PC-9 (cell line): ENCODE results near the gene PRR5L. TPM values are rescaled to one million over a fixed set of nuclear protein-coding genes. Genes with fewer than 3 reads are reported as not detected.

ENCODE experiments used
- BruUV-seq: library from RNA; stranded (reverse); fragments of 400-500 nt; replicated peaks from 2 replicates; lab custom pipeline; 2021; lab: Mats Ljungman, UMichigan
- CTCF ChIA-PET: fragments of 300-600 bp; sonication (Branson Sonifier 250); formaldehyde crosslinking; loops from one replicate; lab custom pipeline; 2022; ENCODE audit warnings: antibody characterized with exemption; lab: Charles Lee
- POLR2A ChIA-PET: fragments of 300-600 bp; sonication (Branson Sonifier 250); formaldehyde crosslinking; loops from one replicate; lab custom pipeline; 2022; ENCODE audit warnings: antibody characterized with exemption; ENCODE audit not compliant: unreplicated experiment; lab: Charles Lee
- DNase-seq, 2 experiments: peaks; one replicate each; pipeline versions ENCODE4 v3.0.0 to v3.0.0-alpha.2; 2015 to 2022; ENCODE audit warnings: mixed read lengths in 1 of 2
- H2AFZ ChIP-seq: fragments of 200-600 bp; sonication (generic); 2 replicates; pipeline ENCODE4 v1.8.1; 2017; ENCODE audit warnings: antibody characterized with exemption
- H3F3A ChIP-seq: fragments of 200-600 bp; sonication (generic); 2 replicates; pipeline ENCODE4 v1.8.1; 2017; ENCODE audit warnings: antibody characterized with exemption, mild to moderate bottlenecking, low read depth; ENCODE audit not compliant: insufficient read depth
- H3K27ac ChIP-seq: fragments of 200-600 bp; sonication (generic); 2 replicates; pipeline ENCODE4 v1.6.1; 2016; ENCODE audit warnings: mixed run types
- H3K27me3 ChIP-seq: fragments of 200-600 bp; sonication (generic); 2 replicates; pipeline ENCODE4 v1.6.1; 2016; ENCODE audit warnings: low read depth, mixed run types; ENCODE audit not compliant: insufficient read depth
- H3K36me3 ChIP-seq: fragments of 200-600 bp; sonication (generic); 2 replicates; pipeline ENCODE4 v1.6.1; 2016; ENCODE audit warnings: low read depth, mixed run types
- H3K4me1 ChIP-seq: fragments of 200-600 bp; sonication (generic); replicated peaks from 2 replicates; pipeline ENCODE4 v1.6.1; 2016; ENCODE audit warnings: mixed run types; ENCODE audit not compliant: insufficient read depth
- H3K4me2 ChIP-seq: fragments of 200-600 bp; sonication (generic); 2 replicates; pipeline ENCODE4 v1.6.1; 2017; ENCODE audit warnings: mixed run types
- H3K4me3 ChIP-seq: fragments of 200-600 bp; sonication (generic); 2 replicates; pipeline ENCODE4 v1.6.1; 2016; ENCODE audit warnings: mixed run types
- H3K79me2 ChIP-seq: fragments of 200-600 bp; sonication (generic); 2 replicates; pipeline ENCODE4 v1.6.1; 2017; ENCODE audit warnings: low read depth, mixed run types
- H3K9me2 ChIP-seq: fragments of 200-600 bp; sonication (generic); 2 replicates; pipeline ENCODE4 v1.8.1; 2017; ENCODE audit warnings: mild to moderate bottlenecking; ENCODE audit not compliant: insufficient read depth
- H3K9me3 ChIP-seq: fragments of 200-600 bp; sonication (generic); 2 replicates; pipeline ENCODE4 v1.8.1; 2016; ENCODE audit warnings: low read depth; ENCODE audit not compliant: insufficient read depth
- H4K20me1 ChIP-seq: fragments of 200-600 bp; sonication (generic); 2 replicates; pipeline ENCODE4 v1.8.1; 2017; ENCODE audit not compliant: insufficient read depth
- CTCF ChIP-seq: fragments of 200-600 bp; sonication (generic); conservative IDR thresholded peaks from 2 replicates; pipeline ENCODE4 v1.6.1; 2017; ENCODE audit warnings: mixed run types, antibody characterized with exemption, mild to moderate bottlenecking, moderate library complexity
- EZH2 ChIP-seq: fragments of 200-600 bp; sonication (generic); IDR thresholded peaks from 2 replicates; pipeline ENCODE4 v1.8.0; 2017; ENCODE audit warnings: antibody characterized with exemption, low read depth
- intact Hi-C: fragments of 100-400 bp; cut with micrococcal nuclease; formaldehyde crosslinking; loops from one replicate; pipeline ENCODE4 v1.10.0; 2022; ENCODE audit not compliant: unreplicated experiment
- total RNA-seq: library from RNA; stranded (reverse); gene quantifications from 2 replicates; pipeline ENCODE4 v1.2.3, GENCODE V29; 2021

The PRR5L gene
- total RNA-seq, 1 experiment from 2014 or later = 5.1 TPM

GRCh38 chr11:36460220-36460619 lies 164.1 kb downstream of the PRR5L start:
- Histone ChIP-seq H2AFZ (no peak overlapping the region), H3F3A (peaks cover 15% of the 10 kb centered on the region; the same call in 1 of the 2 replicates), H3K9me3 (no peaks in the 10 kb centered on the region), H3K9me2 (no peaks in the 10 kb centered on the region), H3K4me2 (no peak overlapping the region), H3K27ac (no peak overlapping the region), H3K27me3 (no peaks in the 10 kb centered on the region), H3K4me3 (no peak overlapping the region), H3K4me1 (peaks cover 19% of the 10 kb centered on the region), H3K36me3 (no peaks in the 10 kb centered on the region), H3K79me2 (no peaks in the 10 kb centered on the region), H4K20me1 (no peaks in the 10 kb centered on the region)
- TF ChIP-seq EZH2 (no peak), CTCF (no peak)
- no TSS peak for BruUV-seq
- DNase-seq = no peak
- CTCF ChIA-PET = no interaction called here
- intact Hi-C loops = no loop called here
- POLR2A ChIA-PET = interaction anchor here (0.6 kb wide), 1 partner anchor 170 kb away, joined by 5 read pairs; no protein-coding TSS in a partner anchor

- no peak for DNase-seq
- Histone ChIP-seq H3K4me1 (peaks cover 3% of the 10 kb centered on the region; the same call in 1 of the 2 replicates), H3K79me2 (no peaks in the 10 kb centered on the region), H3K4me2 (no peak overlapping the region), H2AFZ (no peak overlapping the region), H3K9me3 (no peaks in the 10 kb centered on the region), H3K27me3 (no peaks in the 10 kb centered on the region), H3K9me2 (no peaks in the 10 kb centered on the region), H3K4me3 (no peak overlapping the region), H3K27ac (no peak overlapping the region), H4K20me1 (no peaks in the 10 kb centered on the region), H3K36me3 (no peaks in the 10 kb centered on the region), H3F3A (no peaks in the 10 kb centered on the region)
- ChIA-PET CTCF (no interaction called here), POLR2A (no interaction called here)
- intact Hi-C loops = no loop called here
- no TSS peak for BruUV-seq
- TF ChIP-seq CTCF = no peak
- TF ChIP-seq EZH2 = no peak
Measured at GRCh38 chr11:36462321-36462720, 166.2 kb downstream of the PRR5L start.

- H3K36me3 ChIP-seq = no peaks in the 10 kb centered on the region
- H3K9me2 ChIP-seq = no peaks in the 10 kb centered on the region; the same call in 1 of the 2 replicates
- H3K9me3 ChIP-seq = no peaks in the 10 kb centered on the region
- no peak overlapping the region for H3K4me2 ChIP-seq
- TF ChIP-seq CTCF (no peak), EZH2 (no peak)
- DNase-seq = no peak
- H3K27me3 ChIP-seq = no peaks in the 10 kb centered on the region
- no peaks in the 10 kb centered on the region for H4K20me1 ChIP-seq
- H3K4me3 ChIP-seq = no peak overlapping the region
- CTCF ChIA-PET = no interaction called here
- POLR2A ChIA-PET = interaction anchor here (0.6 kb wide), 1 partner anchor 845 kb away, joined by 3 read pairs; the partner anchor contains the start of gene FJX1
- no peak overlapping the region for H2AFZ ChIP-seq
- intact Hi-C loops = no loop called here
- H3K4me1 ChIP-seq = peaks cover 7% of the 10 kb centered on the region; the same call in 1 of the 2 replicates
- H3K79me2 ChIP-seq = no peaks in the 10 kb centered on the region
- no peak overlapping the region for H3K27ac ChIP-seq
- BruUV-seq = no TSS peak
- no peaks in the 10 kb centered on the region for H3F3A ChIP-seq
Measured at GRCh38 chr11:36463781-36464180, 167.7 kb downstream of the PRR5L start.
